ENCODE measurements around the gene ARFIP1.

Gene ARFIP1

DNA sequence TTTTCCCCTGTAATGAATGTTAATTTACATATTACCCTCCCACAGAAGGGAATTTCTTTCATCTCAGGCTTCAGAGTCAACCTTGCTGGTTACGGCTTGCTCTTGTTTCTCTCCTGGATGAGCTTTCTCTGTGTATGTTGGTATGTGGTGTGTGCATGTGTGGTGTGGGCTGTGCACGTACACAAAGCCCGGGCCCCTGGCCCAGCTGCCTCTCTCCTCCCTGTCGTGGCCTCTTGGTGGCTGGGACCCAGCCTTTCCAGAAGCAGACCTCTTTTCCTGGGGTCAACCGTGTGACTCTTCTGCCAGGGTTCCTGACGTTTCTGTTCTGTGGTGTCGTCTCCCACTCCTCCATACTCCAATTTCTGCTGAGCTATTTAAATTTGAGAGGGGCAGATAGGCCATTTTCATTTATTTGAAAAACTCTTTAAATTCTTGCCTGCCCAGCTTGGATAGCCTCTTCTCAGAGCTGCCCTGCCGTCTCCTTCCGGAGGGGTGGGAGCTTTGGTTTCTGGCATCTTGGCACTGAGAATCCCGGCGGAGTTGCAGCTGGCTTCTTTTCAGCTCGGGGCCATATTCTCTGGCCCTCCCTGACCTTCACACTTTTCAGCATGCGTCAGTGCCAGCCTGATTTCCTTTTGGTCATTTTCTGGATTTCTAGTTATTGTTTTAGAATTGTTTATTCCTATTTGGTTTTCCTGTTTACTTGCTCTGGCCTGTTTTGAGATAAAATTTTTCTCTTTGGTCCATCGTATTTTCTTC is 181.4 kb downstream of the ARFIP1 start:
- no peak for TF ChIP-seq GATA2 (IDR thresholded peaks at IDR 0.05; ENCODE audit: low read depth, low read length)
- TF ChIP-seq GATA3 (IDR thresholded peaks at IDR 0.05; ENCODE audit: low read depth, low read length) = no peak

DNA sequence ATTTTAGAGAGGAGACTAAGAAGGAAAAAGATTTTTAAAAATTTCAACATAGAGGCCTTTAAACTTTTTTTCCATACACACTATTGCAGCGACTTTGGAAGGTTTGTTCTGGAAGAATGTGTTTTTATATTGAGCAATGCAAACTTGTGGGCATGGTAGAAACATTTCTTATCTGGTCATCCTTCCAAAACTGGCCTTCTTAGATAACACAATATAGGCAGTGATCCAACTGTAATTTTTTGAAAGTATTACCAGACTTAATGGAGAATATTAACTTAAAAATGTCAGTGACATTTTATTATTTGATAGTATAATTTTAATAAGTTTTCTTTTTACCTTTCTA is 182.0 kb downstream of the ARFIP1 start:
- no peak for TF ChIP-seq GATA2 (IDR thresholded peaks at IDR 0.05; ENCODE audit: low read depth, low read length)
- no peak for TF ChIP-seq GATA3 (IDR thresholded peaks at IDR 0.05; ENCODE audit: low read depth, low read length)
